ENCODE data around the gene PLS3. TPM values are rescaled to one million over a fixed set of nuclear protein-coding genes. Genes with fewer than 3 reads are reported as not detected.

Gene PLS3
- total and polyA plus RNA-seq, 2 donors (not counting 3 experiments of a cell fraction or from before 2014, with no cell fraction given) = 120 to 329 TPM

DNA sequence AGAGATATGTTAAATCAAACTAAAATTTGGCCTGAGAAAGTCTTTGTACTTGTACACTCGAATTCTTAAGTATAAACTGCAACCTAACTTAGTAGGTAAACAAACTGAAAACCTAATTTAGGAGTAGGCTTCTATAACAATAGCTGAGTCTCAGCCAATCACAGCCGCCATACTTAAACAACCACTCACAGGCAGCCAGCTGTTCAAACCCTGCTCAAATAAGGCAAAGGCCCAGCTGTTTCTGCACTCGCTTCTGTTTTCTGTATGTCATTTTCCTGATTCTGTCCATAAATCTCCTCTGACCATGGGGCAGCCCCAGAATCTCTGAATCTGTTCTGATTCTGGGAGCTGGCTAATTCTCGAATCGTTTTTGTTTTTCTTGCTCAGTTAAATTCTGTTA, 7.8 kb upstream of the PLS3 start:
- Histone ChIP-seq H3K4me1 (ENCODE audit: control insufficient read depth, extremely low read depth, insufficient read depth, low read length) (peaks cover 9% of the 10 kb centered on the region), H3K4me2 (ENCODE audit: insufficient read depth, low read length) (no peak overlapping the region), H3K9me3 (replicated peaks; ENCODE audit: control insufficient read depth, insufficient read depth, low read length) (no peaks in the 10 kb centered on the region), H3K27ac (ENCODE audit: insufficient read depth, low read depth, low read length) (no peak overlapping the region), H3K9ac (replicated peaks; ENCODE audit: extremely low read depth, insufficient read depth, low read length) (no peak overlapping the region), H4K20me1 (replicated peaks; ENCODE audit: control insufficient read depth, extremely low read depth, insufficient read depth, low read length) (no peaks in the 10 kb centered on the region), H3K27me3 (ENCODE audit: control insufficient read depth in 2 of 2, insufficient read depth in 2 of 2, low read length in 2 of 2) (no peaks in the 10 kb centered on the region), H3K9me1 (replicated peaks; ENCODE audit: control insufficient read depth, extremely low read depth, insufficient read depth, low read length) (no peaks in the 10 kb centered on the region), H2AFZ (ENCODE audit: low read depth, low read length) (no peak overlapping the region), H3K79me2 (ENCODE audit: control insufficient read depth, insufficient read depth, low read length) (no peaks in the 10 kb centered on the region), H3K4me3 (replicated peaks in 1 of 3; ENCODE audit: insufficient read depth in 1 of 3, low read depth in 1 of 3, low read length in 3 of 3) (no peak overlapping the region), H3K36me3 (ENCODE audit: control insufficient read depth in 2 of 2, extremely low read depth in 1 of 2, insufficient read depth in 2 of 2, low read length in 2 of 2) (no peaks in the 10 kb centered on the region)
- ChIA-PET POLR2A (no interaction called here), CTCF (no interaction called here)
- no TSS peak for BruUV-seq (replicated peaks)
- intact Hi-C loops (cut with micrococcal nuclease) = no loop called here
- no peak for DNase-seq (ENCODE audit: low read depth, low spot score)
- TF ChIP-seq, protein P1, sequence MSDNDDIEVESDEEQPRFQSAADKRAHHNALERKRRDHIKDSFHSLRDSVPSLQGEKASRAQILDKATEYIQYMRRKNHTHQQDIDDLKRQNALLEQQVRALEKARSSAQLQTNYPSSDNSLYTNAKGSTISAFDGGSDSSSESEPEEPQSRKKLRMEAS (IDR thresholded peaks at IDR 0.05; ENCODE audit: insufficient read depth, insufficient read length) = no peak
- TF ChIP-seq POLR2AphosphoS5 (IDR thresholded peaks at IDR 0.05; ENCODE audit: insufficient read depth, low read depth, low read length) = no peak
- TF ChIP-seq JUN (IDR thresholded peaks at IDR 0.05; ENCODE audit: borderline replicate concordance, insufficient read depth, insufficient read length, low read depth) = no peak
- TF ChIP-seq, protein P2, sequence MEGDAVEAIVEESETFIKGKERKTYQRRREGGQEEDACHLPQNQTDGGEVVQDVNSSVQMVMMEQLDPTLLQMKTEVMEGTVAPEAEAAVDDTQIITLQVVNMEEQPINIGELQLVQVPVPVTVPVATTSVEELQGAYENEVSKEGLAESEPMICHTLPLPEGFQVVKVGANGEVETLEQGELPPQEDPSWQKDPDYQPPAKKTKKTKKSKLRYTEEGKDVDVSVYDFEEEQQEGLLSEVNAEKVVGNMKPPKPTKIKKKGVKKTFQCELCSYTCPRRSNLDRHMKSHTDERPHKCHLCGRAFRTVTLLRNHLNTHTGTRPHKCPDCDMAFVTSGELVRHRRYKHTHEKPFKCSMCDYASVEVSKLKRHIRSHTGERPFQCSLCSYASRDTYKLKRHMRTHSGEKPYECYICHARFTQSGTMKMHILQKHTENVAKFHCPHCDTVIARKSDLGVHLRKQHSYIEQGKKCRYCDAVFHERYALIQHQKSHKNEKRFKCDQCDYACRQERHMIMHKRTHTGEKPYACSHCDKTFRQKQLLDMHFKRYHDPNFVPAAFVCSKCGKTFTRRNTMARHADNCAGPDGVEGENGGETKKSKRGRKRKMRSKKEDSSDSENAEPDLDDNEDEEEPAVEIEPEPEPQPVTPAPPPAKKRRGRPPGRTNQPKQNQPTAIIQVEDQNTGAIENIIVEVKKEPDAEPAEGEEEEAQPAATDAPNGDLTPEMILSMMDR (IDR thresholded peaks at IDR 0.05; ENCODE audit: extremely low read depth in 1 of 2, insufficient read depth in 1 of 2, low read depth in 1 of 2, low read length in 2 of 2) = no peak
- FAIRE-seq = no peak
- dilution Hi-C loops (cut with MboI; ENCODE audit: extremely low pct_ligation_motif_present, low sequenced_read_pairs) = no loop called here

DNA sequence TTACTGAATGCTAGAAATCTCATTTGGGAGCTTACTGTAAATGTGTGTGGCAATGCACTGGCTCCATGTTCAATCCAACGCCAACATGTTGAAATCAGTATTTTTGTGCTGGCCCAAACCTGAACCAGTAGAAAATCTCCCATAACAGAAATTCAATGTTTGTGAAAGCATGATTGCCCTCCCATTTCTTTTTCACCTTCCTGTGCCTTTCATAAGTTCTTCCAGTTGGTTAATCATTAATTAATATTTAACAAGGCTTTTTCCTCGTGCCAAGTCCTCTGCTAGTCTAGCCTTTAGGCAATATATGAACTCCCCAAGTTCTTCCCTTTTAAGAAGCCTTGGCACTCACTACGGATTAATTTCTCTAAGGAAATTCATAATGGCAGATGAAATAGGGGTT, 1.3 kb upstream of the PLS3 start:
- Histone ChIP-seq H3K9me3 (replicated peaks; ENCODE audit: control insufficient read depth, insufficient read depth, low read length) (no peaks in the 10 kb centered on the region), H3K4me3 (replicated peaks in 1 of 3; ENCODE audit: insufficient read depth in 1 of 3, low read depth in 1 of 3, low read length in 3 of 3) (no peak overlapping the region), H3K79me2 (ENCODE audit: control insufficient read depth, insufficient read depth, low read length) (peaks cover 35% of the 10 kb centered on the region), H3K9ac (replicated peaks; ENCODE audit: extremely low read depth, insufficient read depth, low read length) (no peak overlapping the region), H3K4me2 (ENCODE audit: insufficient read depth, low read length) (peak overlapping the region; percentile 18), H3K27ac (ENCODE audit: insufficient read depth, low read depth, low read length) (peak overlapping the region; percentile 94), H3K4me1 (ENCODE audit: control insufficient read depth, extremely low read depth, insufficient read depth, low read length) (peaks cover 34% of the 10 kb centered on the region), H3K9me1 (replicated peaks; ENCODE audit: control insufficient read depth, extremely low read depth, insufficient read depth, low read length) (no peaks in the 10 kb centered on the region), H2AFZ (ENCODE audit: low read depth, low read length) (peak overlapping the region; percentile 6), H4K20me1 (replicated peaks; ENCODE audit: control insufficient read depth, extremely low read depth, insufficient read depth, low read length) (no peaks in the 10 kb centered on the region), H3K27me3 (ENCODE audit: control insufficient read depth in 2 of 2, insufficient read depth in 2 of 2, low read length in 2 of 2) (no peaks in the 10 kb centered on the region), H3K36me3 (ENCODE audit: control insufficient read depth in 2 of 2, extremely low read depth in 1 of 2, insufficient read depth in 2 of 2, low read length in 2 of 2) (no peaks in the 10 kb centered on the region)
- intact Hi-C loops (cut with micrococcal nuclease) = loop anchor here (2.0 to 5.0 kb wide), 3 partner anchors 23 to 99 kb away; no protein-coding TSS in a partner anchor
- FAIRE-seq = no peak
- no peak for DNase-seq (ENCODE audit: low read depth, low spot score)
- POLR2A ChIA-PET = interaction anchor here (1.3 kb wide), 1 partner anchor 55 kb away, joined by 3 read pairs; no protein-coding TSS in a partner anchor
- dilution Hi-C loops (cut with MboI; ENCODE audit: extremely low pct_ligation_motif_present, low sequenced_read_pairs) = no loop called here
- TF ChIP-seq, protein P2 (IDR thresholded peaks at IDR 0.05; ENCODE audit: extremely low read depth in 1 of 2, insufficient read depth in 1 of 2, low read depth in 1 of 2, low read length in 2 of 2) = no peak
- no TSS peak for BruUV-seq (replicated peaks)
- CTCF ChIA-PET = interaction anchor here (1.3 to 1.6 kb wide), 3 partner anchors 12 to 215 kb away, joined by 3 to 4 read pairs (median 4); no protein-coding TSS in a partner anchor
